Testis (tissue), 2 donors: ENCODE results near the gene AMBRA1.

Source experiments
- CTCF ChIP-seq, 3 experiments: fragments of 450-650 bp in 2 of 3; fragments of 200-600 bp in 1 of 3; sonication (generic) in 1 of 3; IDR thresholded peaks; one replicate each; pipeline ENCODE4 v1.5.1; 2016 to 2019; ENCODE audit warnings: antibody characterized with exemption in 3 of 3, mild to moderate bottlenecking in 2 of 3, moderate library complexity in 1 of 3
- POLR2A ChIP-seq: fragments of 450-650 bp; IDR thresholded peaks from one replicate; pipeline ENCODE4 v1.6.1; 2017; ENCODE audit warnings: antibody characterized with exemption, mild to moderate bottlenecking, moderate library complexity

- TF ChIP-seq CTCF (IDR thresholded peaks at IDR 0.05), result no peak
- no peak for TF ChIP-seq POLR2A
These were observed 24.1 kb upstream of the AMBRA1 start for GRCh38 chr11:46617972-46618314.
